HG02870 (cell line): ENCODE data around the gene PKIG.

ENCODE experiments used
- ATAC-seq: cut with Tn5 transposase; IDR thresholded peaks from one replicate; pipeline ENCODE4 v1.9.1; 2021; ENCODE audit warnings: mild to moderate bottlenecking, moderate library complexity; ENCODE audit not compliant: unreplicated experiment

The PKIG gene

GRCh38 chr20:44594730-44595129 lies 12.4 kb downstream of the PKIG start:
- no peak for ATAC-seq

DNA sequence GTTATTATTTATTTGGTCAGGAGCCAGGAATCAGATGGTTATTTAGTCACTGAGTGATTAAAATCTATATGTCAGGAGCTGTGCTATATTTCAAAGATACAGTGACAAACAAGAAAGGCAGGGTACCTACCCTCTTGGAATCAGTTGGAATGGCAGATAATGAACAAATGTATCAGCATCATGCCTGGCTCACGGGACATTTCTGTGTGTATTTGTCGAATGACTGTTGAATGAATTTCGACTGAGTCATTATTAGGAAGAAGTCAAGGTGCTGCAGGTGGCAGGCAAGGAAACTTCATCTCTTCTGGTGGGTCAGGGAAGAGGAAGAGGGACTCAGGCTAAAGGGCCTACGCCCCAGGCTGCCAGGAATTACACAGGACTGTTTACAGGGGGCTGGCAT lies 13.6 kb downstream of the PKIG start:
- no peak for ATAC-seq

DNA sequence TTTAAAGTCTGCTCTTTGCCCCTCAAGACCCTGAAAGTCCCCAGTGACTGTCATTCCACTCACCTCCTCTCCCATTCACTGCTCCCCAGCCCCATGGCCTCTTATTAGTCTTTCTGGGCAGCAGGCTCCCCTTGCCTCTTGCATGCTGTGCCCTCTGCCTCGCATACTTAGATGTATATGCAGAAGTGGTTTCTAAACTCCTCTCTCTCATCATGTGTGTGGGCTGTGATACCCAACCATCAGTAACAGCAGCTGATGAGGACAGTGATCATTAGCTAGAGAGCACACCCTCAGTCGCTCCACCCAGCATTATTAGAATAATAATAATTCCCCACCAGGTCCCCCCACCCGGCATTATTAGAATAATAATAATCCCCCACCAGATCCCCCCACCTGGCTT lies 14.5 kb downstream of the PKIG start:
- no peak for ATAC-seq

- ATAC-seq: no peak
These were observed 15.1 kb downstream of the PKIG start for GRCh38 chr20:44597516-44597915.

- ATAC-seq: no peak
These were observed 15.6 kb downstream of the PKIG start for GRCh38 chr20:44597930-44598329.

GRCh38 chr20:44598423-44599305 lies 16.3 kb downstream of the PKIG start:
- peak; percentile 53 for ATAC-seq

DNA sequence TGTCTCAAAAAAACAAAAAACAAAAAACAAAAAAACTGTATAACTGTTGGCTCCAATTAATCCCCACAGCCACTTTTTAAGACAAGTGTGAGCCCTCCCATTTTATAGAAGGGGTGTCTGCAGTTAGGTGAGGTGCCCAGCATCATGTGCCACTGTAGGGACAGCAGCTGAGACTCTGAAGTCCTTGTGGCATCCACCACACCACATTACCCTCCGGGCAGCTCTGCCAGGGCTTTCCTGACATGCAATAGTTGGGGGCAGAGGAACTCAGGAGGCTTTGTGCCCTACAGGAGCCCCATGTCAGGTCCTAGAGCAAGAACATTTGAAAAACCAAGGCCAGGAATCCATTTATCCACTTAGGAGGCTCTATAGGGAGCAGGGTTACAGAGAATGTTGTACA lies 17.3 kb downstream of the PKIG start:
- ATAC-seq: no peak

GRCh38 chr20:44600301-44600700 lies 17.9 kb downstream of the PKIG start:
- no peak for ATAC-seq

DNA sequence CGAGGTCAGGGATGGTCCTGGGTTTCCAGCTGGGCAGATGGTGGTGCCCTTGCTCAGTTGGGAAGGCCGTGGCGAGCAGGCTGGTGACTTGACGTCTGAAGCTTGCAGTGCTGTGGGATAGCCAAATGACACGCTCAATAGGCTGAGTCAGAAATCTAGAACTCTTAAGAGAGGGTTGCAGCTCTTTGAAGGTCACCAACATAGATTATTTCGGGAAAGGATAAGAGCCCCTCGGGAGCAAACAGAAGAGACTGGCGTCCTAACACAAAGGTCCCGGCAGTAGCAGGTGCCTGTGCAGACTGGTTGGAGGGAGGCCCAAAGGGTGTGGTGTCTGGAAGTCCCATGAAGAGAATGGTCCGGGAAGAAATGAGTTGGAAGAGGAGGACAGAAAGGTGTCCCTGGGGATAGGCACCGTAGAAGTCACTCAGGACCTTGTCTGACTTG lies 18.4 kb downstream of the PKIG start:
- ATAC-seq: no peak

- no peak for ATAC-seq
These were observed 18.9 kb downstream of the PKIG start for GRCh38 chr20:44601236-44601671.

DNA sequence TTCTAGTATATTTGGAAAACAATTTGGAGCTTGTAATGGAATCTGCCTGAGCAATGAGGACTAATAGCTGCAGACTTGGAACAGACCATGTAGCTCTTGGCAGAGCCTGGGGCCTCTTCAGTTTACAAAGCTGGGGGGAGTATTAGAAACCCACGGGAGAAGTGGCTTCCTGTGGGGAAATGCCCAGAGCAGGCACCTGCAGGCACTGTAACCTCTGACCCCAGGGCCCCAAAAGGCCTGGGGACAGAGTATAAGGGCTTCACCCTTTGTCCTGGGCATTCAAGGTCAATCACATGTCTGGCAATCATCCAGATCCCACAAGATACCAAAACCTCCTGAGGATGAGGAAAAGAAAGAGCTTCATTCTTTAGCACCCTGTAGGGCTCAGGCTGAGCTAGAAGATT lies 19.4 kb downstream of the PKIG start:
- no peak for ATAC-seq

- no peak for ATAC-seq
These were observed 20.9 kb downstream of the PKIG start for GRCh38 chr20:44603327-44603726.

- no peak for ATAC-seq
These were observed 24.5 kb downstream of the PKIG start for GRCh38 chr20:44606725-44607441.

GRCh38 chr20:44609006-44609515 lies 26.7 kb downstream of the PKIG start:
- ATAC-seq: no peak

DNA sequence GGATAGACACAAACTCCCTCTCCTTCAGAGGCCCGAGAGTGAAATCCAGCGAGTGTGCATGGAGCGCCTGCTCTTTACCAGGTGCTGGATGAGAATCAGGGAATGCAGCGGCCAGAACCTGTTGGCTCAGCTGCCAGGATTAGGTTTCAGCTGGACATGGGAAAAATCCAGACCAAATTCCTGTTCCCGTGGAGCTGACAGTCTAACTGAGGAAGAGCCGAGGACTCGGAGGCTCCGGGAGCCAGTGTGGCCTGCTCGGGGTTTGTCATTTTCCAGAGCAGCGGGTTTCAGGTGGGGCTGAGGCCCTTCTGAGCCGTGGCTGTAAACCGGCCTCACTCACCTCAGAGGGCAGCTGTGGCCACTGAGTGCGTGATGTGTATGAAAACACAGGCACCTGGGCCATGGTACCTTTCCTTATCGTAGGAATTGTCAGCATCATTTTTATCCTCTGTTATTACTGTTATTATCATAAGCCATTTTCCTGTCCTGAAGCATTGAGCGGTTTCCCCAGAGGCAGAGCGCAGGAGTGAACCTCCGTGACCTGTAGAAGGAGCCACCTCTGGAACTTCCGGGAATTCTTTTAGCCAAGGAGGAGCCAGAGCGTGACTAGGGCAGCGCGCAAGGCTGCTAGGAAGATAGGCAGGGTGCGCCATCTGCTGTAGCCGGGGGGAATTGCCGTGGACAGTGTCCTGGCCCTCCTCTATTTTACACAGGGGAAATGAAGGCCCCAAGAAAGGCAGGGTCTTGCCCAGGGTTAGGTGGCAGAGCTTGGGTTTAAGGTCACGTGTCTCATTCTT lies 27.3 kb downstream of the PKIG start:
- peak; percentile 66 for ATAC-seq

- no peak for ATAC-seq
These were observed 28.1 kb downstream of the PKIG start for GRCh38 chr20:44610313-44610962.

DNA sequence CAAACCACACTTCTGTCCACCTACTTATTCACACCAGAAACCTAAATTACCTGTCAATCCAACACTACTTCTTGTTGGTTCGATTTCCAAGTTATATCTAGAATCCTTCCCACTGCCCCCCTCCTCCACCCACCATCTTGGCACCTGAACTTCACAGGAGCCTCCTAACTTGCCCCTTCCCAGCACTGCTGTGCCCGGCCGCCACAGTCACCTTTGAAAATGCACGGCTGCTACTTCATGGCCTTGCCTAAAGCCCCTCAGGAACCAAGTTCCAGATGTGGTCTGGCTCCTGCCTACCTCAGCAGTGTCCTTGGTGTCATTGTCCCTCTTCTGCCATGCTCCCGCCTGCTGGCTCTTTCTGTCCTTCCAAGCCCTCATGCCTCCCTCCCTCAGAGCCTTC lies 31.2 kb downstream of the PKIG start:
- no peak for ATAC-seq

DNA sequence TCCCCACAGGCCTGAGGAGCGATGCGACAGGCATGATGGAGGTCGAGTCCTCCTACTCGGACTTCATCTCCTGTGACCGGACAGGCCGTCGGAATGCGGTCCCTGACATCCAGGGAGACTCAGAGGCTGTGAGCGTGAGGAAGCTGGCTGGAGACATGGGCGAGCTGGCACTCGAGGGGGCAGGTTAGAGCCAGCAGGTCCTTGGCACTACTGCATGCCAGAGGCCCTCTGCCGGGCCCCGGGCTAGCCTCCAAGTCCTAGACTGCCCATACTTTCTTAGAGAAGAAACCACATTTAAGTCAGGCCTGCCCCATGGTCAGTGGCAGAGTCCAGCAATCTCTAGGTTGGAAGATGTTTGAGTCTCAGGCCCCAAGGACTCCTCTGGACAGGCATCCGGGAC lies 32.1 kb downstream of the PKIG start:
- ATAC-seq: no peak

DNA sequence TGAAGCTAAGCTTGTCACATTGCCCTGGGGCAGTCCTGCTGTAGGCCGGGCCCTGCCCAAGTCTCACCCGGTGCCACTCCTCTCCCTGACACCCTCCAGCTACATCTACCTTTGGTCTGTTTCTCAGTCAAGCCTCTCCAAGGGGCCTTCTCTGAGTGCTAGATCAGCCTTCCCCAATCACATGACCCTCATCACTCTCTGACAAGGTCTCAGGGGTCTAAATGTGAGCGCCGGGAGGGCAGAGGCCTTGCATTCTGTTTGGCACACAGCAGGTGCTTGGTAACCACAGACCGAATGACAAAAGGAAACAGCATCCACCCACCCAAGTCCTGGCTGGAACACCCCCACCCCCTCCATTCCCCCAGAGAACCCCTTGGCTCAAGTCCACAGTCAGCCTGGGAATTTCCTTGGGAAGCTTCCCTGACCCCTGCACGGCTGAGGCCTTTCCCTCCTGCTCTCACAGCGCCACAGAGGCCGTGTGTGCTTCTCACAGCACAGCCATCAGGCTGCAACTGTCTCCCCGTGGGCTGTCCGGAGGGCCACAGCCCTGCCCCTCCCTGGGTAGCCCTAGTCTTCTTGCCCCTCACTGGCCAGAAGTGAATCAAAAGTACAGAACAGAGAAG lies 32.9 kb downstream of the PKIG start:
- ATAC-seq: no peak
